ENCODE measurements around the gene TMEM198.

Gene TMEM198

DNA sequence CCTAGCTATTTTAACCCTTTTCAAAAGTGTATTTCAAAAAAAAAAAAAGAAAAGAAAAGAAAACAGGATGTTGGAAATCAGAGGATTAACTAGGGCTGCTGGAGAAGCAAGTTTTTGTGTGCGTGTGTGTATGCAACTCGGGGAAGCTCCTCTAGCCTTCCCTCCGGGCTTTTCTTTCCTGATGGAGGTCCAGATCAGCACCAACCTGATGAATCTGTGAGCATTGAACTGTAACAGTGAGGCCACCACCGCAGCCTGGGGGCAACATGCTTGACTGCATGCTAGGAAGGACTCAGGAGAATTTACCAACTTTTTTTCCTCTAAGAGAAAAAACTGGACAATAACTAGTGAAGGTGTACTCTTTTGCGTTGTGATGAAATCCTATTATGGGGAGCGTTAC lies 25.2 kb downstream of the TMEM198 start:
- DNase-seq (ENCODE audit: low read depth): no peak
- TF ChIP-seq, protein P1, sequence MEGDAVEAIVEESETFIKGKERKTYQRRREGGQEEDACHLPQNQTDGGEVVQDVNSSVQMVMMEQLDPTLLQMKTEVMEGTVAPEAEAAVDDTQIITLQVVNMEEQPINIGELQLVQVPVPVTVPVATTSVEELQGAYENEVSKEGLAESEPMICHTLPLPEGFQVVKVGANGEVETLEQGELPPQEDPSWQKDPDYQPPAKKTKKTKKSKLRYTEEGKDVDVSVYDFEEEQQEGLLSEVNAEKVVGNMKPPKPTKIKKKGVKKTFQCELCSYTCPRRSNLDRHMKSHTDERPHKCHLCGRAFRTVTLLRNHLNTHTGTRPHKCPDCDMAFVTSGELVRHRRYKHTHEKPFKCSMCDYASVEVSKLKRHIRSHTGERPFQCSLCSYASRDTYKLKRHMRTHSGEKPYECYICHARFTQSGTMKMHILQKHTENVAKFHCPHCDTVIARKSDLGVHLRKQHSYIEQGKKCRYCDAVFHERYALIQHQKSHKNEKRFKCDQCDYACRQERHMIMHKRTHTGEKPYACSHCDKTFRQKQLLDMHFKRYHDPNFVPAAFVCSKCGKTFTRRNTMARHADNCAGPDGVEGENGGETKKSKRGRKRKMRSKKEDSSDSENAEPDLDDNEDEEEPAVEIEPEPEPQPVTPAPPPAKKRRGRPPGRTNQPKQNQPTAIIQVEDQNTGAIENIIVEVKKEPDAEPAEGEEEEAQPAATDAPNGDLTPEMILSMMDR (IDR thresholded peaks at IDR 0.05; ENCODE audit: low read depth, low read length, missing control alignments): no peak

DNA sequence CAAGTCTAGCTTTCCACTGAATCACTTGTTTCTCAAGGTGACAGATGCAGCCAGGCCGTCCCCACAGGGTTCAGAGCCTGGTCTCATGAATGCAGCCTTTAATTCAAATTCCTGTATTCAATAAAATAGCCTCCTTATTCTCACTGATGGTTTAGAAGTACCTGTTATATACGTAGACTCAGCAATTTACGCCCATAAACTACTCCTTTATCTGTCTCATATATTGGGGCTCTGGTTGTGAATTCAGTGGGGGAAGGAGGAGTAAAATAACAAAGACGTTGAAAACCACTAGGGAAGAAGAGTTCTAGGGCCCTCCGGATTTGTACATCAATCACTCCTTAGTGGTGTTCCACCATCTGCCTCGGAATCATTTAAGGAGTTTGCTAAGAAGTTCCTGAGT lies 25.8 kb downstream of the TMEM198 start:
- TF ChIP-seq, protein P1 (IDR thresholded peaks at IDR 0.05; ENCODE audit: low read depth, low read length, missing control alignments): no peak
- H3K4me3 ChIP-seq (ENCODE audit: low read depth, low read length): no peak overlapping the region
- no peak for DNase-seq (ENCODE audit: low read depth)

More for the DNA sequence above, 25.2 kb downstream of the TMEM198 start:
- H3K4me3 ChIP-seq (ENCODE audit: low read depth, low read length): no peak overlapping the region

DNA sequence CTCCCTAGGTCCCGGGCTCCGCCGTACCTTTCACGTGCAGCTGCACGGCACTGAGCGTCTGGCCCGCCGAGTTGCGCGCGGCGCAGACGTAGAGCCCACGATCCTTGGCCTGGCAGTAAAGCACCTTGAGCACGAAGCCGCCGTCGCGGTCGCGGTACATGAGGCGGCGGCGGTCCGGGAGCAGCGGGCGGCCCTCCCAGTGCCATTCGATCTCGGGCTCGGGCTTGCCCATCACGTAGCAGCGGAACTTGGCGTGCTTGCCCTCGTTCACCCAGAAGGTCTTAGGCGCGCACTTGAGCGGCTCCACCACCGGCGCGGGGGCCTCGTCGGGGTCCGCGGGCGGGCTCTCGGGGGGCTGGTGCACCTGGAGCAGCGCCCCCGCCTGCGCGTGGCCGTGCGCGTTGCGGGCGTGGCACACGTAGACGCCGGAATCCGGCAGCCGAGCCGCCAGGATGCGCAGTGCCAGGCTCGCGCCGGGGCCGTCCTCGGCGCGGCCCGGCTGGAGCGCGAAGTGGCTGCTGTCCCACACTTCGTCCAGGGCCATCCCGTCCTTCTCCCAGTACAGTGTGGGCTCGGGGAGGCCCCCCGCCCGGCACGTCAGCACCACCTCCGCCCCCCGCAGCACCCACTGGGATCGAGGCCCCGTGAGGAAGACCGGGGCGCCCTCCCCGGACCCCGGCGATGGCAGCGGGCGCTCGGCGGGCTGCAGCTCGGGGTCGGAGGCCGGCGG lies 26.5 kb downstream of the TMEM198 start:
- TF ChIP-seq, protein P1 (IDR thresholded peaks at IDR 0.05; ENCODE audit: low read depth, low read length, missing control alignments): no peak
- H3K4me3 ChIP-seq (ENCODE audit: low read depth, low read length): no peak overlapping the region
- no peak for DNase-seq (ENCODE audit: low read depth)

DNA sequence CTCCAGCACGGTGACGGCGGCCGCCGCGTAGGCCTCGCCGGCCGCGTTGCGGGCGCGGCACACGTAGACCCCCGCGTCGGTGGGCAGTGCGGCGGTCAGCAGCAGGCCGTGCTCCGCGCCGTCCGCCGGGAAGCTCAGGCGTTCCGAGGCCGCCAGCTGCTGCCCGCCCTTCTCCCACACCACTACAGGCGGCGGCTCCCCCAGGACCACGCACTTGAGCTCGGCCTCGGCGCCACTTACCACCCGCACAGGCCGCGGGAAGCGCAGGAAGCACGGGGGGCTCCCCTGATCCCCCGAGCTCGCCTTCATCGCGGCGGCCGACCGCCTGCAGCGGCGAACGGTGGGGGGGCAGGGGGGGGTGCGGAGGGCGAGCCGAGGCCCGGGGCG lies 27.1 kb downstream of the TMEM198 start:
- H3K4me3 ChIP-seq (ENCODE audit: low read depth, low read length): no peak overlapping the region
- DNase-seq (ENCODE audit: low read depth): no peak
- TF ChIP-seq, protein P1 (IDR thresholded peaks at IDR 0.05; ENCODE audit: low read depth, low read length, missing control alignments): no peak

DNA sequence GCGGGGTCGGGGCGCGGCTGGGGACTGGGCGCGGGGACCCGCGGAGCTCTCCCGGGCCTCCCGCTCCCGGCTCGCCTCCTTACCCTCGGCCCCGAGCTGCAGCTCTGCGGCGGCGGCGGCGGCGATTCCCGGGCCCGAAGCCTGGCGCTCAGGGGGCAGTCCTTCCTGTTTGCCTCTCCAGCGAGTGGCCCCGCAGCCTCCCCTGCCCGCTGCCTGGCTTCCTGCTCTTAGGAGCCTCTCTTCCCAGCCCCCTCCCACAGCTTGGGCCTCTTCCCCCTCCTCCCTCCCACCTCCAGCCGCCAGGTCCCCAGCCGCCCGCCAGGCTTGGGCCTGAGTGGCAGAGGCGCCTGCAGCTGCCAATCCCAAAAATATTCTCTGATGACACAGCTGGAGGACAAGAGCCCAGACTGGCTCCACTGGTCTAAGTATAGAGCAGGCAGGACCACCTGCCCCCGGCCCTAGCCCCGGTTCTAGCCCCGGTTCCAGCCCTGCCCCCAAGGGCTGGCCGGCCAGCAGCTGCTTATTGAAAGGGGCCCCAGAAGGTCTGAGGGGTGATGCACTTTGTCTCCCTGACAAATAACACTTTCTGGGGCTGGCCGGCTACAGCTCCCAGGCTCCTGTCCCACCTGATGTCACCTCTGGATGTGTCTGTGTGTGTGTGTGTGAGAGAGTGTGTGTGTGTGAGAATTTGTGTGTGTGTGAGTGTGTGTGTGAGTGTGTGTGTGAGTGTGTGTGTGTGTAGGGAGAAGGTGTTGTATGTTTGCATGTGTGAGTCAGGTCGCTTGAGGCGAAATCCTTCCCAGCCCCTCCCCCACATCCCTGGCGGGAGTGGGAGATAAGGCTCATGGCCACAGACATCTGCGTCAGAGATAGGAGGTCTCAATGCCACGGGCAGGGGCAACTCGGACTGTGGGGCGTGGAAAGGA lies 27.7 kb downstream of the TMEM198 start, which contains the start of gene OBSL1:
Gene OBSL1 (minus strand): TSS at position 229 of the 926 bp plus-strand sequence. CDS start 307 bp downstream, outside the sequence.
- TF ChIP-seq, protein P1 (IDR thresholded peaks at IDR 0.05; ENCODE audit: low read depth, low read length, missing control alignments): no peak
- DNase-seq (ENCODE audit: low read depth): no peak
- H3K4me3 ChIP-seq (ENCODE audit: low read depth, low read length): no peak within 1 kb of the TSS

DNA sequence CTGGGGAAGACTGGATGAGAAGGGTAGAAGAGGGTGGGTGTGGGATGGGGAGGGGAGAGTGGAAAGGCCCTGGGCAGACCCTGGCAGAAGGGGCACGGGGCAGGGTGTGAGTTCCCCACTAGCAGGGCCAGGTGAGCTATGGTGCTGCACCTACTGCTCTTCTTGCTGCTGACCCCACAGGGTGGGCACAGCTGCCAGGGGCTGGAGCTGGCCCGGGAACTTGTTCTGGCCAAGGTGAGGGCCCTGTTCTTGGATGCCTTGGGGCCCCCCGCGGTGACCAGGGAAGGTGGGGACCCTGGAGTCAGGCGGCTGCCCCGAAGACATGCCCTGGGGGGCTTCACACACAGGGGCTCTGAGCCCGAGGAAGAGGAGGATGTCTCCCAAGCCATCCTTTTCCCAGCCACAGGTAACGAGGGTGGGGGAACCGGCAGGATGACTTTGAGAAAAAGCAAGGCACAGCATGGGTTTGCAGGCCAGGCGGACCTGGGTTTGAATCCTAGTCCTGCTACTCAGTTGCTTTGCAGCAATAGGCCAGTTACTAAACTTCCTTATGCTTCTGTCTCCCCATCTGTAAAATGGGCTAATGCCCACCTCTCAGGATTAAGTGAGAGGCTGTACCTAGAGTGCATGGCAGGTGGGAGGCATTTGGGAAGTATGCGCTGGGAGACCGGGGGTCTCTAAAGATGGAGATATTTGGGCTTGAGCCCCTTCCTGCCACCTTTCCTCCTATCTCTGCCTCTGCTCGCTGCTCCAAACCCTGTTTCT lies 28.6 kb downstream of the TMEM198 start, which contains the start of gene INHA:
Gene INHA (plus strand): TSS at position 74 of the 765 bp plus-strand sequence. CDS start 65 bp downstream, at position 139.
- TF ChIP-seq, protein P1 (IDR thresholded peaks at IDR 0.05; ENCODE audit: low read depth, low read length, missing control alignments): no peak
- no peak for DNase-seq (ENCODE audit: low read depth)
- no peak within 1 kb of the TSS for H3K4me3 ChIP-seq (ENCODE audit: low read depth, low read length)

All from GM12864 (cell line).